Endometrium (tissue), 2 donors: Measurements from ENCODE around the gene CD7.
"Not testable (repeated sequence)": the region's sequence is repeated elsewhere in the genome, so short reads cannot be mapped to it uniquely, and the experiment has no call there.

Source experiments
- FAIRE-seq: peaks from 2 replicates; lab custom pipeline; 2012; peaks lifted over from hg19 to GRCh38; lab: Jason Lieb, UNC
- donor health status: control.
- donor health status: control.

Gene CD7

GRCh38 chr17:82317394-82318168 lies at the start of gene CD7:
CD7 (minus strand) TSS chr17:82317608; CDS start chr17:82317495, 113 bp downstream.
- FAIRE-seq, result no peak

GRCh38 chr17:82366749-82367148 lies 49.3 kb upstream of the CD7 start:
- no peak for FAIRE-seq

- FAIRE-seq, result no peak
Observed at GRCh38 chr17:82365606-82366295, 48.3 kb upstream of the CD7 start.

GRCh38 chr17:82361885-82362633 lies 44.7 kb upstream of the CD7 start:
- FAIRE-seq, result no peak

GRCh38 chr17:82359451-82360074 lies 42.2 kb upstream of the CD7 start:
- FAIRE-seq, result not testable (repeated sequence)

- no peak for FAIRE-seq
Observed at GRCh38 chr17:82358465-82359350, 41.3 kb upstream of the CD7 start, which contains the start of gene TEX19. TEX19 (plus strand) TSS chr17:82359247; CDS start chr17:82362151, 2,904 bp downstream.

- no peak for FAIRE-seq
Observed at GRCh38 chr17:82357394-82357793, 40.0 kb upstream of the CD7 start.

- FAIRE-seq, result no peak
Observed at GRCh38 chr17:82356845-82357355, 39.5 kb upstream of the CD7 start.

GRCh38 chr17:82355770-82356427 lies 38.5 kb upstream of the CD7 start:
- no peak for FAIRE-seq

- FAIRE-seq, result no peak
Observed at GRCh38 chr17:82354804-82355308, 37.4 kb upstream of the CD7 start.

GRCh38 chr17:82353484-82353883 lies 36.1 kb upstream of the CD7 start:
- FAIRE-seq, result no peak

- FAIRE-seq, result no peak
Observed at GRCh38 chr17:82351713-82352488, 34.5 kb upstream of the CD7 start.

GRCh38 chr17:82351254-82351712 lies 33.9 kb upstream of the CD7 start:
- no peak for FAIRE-seq

- FAIRE-seq, result no peak
Observed at GRCh38 chr17:82350182-82351030, 33.0 kb upstream of the CD7 start.

GRCh38 chr17:82349287-82349701 lies 31.9 kb upstream of the CD7 start:
- peak; percentile 74 for FAIRE-seq

- no peak for FAIRE-seq
Observed at GRCh38 chr17:82348866-82349265, 31.5 kb upstream of the CD7 start.

GRCh38 chr17:82348434-82348833 lies 31.0 kb upstream of the CD7 start:
- no peak for FAIRE-seq

- not testable (repeated sequence) for FAIRE-seq
Observed at GRCh38 chr17:82347994-82348393, 30.6 kb upstream of the CD7 start.
